GM23338 (cell line): ENCODE measurements around the gene RER1. TPM values are rescaled to one million over a fixed set of nuclear protein-coding genes. Genes with fewer than 3 reads are reported as not detected.

Source experiments
- ATAC-seq: fragments of 200-7000 bp; cut with Tn5 transposase; 3 replicates; pipeline ENCODE4 v1.9.1; 2020
- DNase-seq: peaks from one replicate; pipeline ENCODE4 v3.0.0-alpha.2; 2015; ENCODE audit warnings: low spot score
- H2AFZ ChIP-seq: fragments of 200-600 bp; sonication (generic); 2 replicates; pipeline ENCODE4 v1.8.0; 2016; ENCODE audit warnings: antibody characterized with exemption, mild to moderate bottlenecking, moderate library complexity
- H3F3A ChIP-seq: fragments of 200-600 bp; sonication (generic); replicated peaks from 2 replicates; pipeline ENCODE4 v1.8.0; 2017; ENCODE audit warnings: antibody characterized with exemption, mixed run types, low read depth
- H3K27ac ChIP-seq: fragments of 200-600 bp; sonication (generic); 2 replicates; pipeline ENCODE4 v1.6.1; 2016; ENCODE audit warnings: low read depth
- H3K27me3 ChIP-seq: fragments of 200-600 bp; sonication (generic); 2 replicates; pipeline ENCODE4 v1.8.0; 2016; ENCODE audit warnings: mild to moderate bottlenecking, mixed run types, moderate library complexity; ENCODE audit not compliant: insufficient read depth
- H3K36me3 ChIP-seq: fragments of 200-600 bp; sonication (generic); 2 replicates; pipeline ENCODE4 v1.8.0; 2016; ENCODE audit warnings: mild to moderate bottlenecking; ENCODE audit not compliant: insufficient read depth
- H3K4me1 ChIP-seq: fragments of 200-600 bp; sonication (generic); 2 replicates; pipeline ENCODE4 v1.8.0; 2016; ENCODE audit warnings: mild to moderate bottlenecking, moderate library complexity; ENCODE audit not compliant: insufficient read depth
- H3K4me2 ChIP-seq: fragments of 200-600 bp; sonication (generic); 2 replicates; pipeline ENCODE4 v1.7.1; 2017; ENCODE audit warnings: mixed run types
- H3K4me3 ChIP-seq: fragments of 200-600 bp; sonication (generic); 2 replicates; pipeline ENCODE4 v1.6.1; 2016; ENCODE audit warnings: mixed run types
- H3K79me2 ChIP-seq: fragments of 200-600 bp; sonication (generic); replicated peaks from 2 replicates; pipeline ENCODE4 v1.8.0; 2017; ENCODE audit warnings: mild to moderate bottlenecking; ENCODE audit not compliant: insufficient read depth
- H3K9me2 ChIP-seq: fragments of 200-600 bp; sonication (generic); 2 replicates; pipeline ENCODE4 v1.8.0; 2017; ENCODE audit not compliant: insufficient read depth
- H4K20me1 ChIP-seq: fragments of 200-600 bp; sonication (generic); replicated peaks from 2 replicates; pipeline ENCODE4 v1.8.0; 2017; ENCODE audit warnings: mild to moderate bottlenecking; ENCODE audit not compliant: insufficient read depth
- H3K27ac Mint-ChIP-seq: 2 replicates; pipeline ENCODE4 v1.8.0; 2020; ENCODE audit warnings: inconsistent platforms, mild to moderate bottlenecking, moderate library complexity, mixed read lengths
- H3K27me3 Mint-ChIP-seq: 3 replicates; pipeline ENCODE4 v1.8.0; 2022; ENCODE audit warnings: low read depth, mild to moderate bottlenecking, moderate library complexity, mixed read lengths, inconsistent platforms; ENCODE audit not compliant: insufficient read depth, poor library complexity
- H3K36me3 Mint-ChIP-seq: 3 replicates; pipeline ENCODE4 v1.8.0; 2021; ENCODE audit warnings: low read depth, mild to moderate bottlenecking, inconsistent platforms, moderate library complexity, mixed read lengths
- H3K4me1 Mint-ChIP-seq: 3 replicates; pipeline ENCODE4 v1.8.0; 2020; ENCODE audit warnings: mild to moderate bottlenecking, inconsistent platforms, mixed read lengths
- H3K4me3 Mint-ChIP-seq: 3 replicates; pipeline ENCODE4 v1.8.0; 2021; ENCODE audit warnings: moderate library complexity, mild to moderate bottlenecking, inconsistent platforms, mixed read lengths
- H3K9me3 Mint-ChIP-seq: 3 replicates; pipeline ENCODE4 v1.8.0; 2020; ENCODE audit warnings: moderate library complexity, mild to moderate bottlenecking, inconsistent platforms, mixed read lengths
- CREB1 ChIP-seq: fragments of 250-450 bp; sonication (Bioruptor Pico); IDR thresholded peaks from 2 replicates; pipeline ENCODE4 v1.5.0; 2020; ENCODE audit warnings: low read depth, mild to moderate bottlenecking, moderate library complexity
- CTCF ChIP-seq, 2 experiments: fragments of 200-600 bp in 1 of 2; sonication (generic) in 1 of 2; conservative IDR thresholded peaks; 2 replicates each; pipeline versions ENCODE4 v1.5.1 to v1.6.1; 2016 to 2017; ENCODE audit warnings: antibody characterized with exemption in 2 of 2, low read depth in 2 of 2, mild to moderate bottlenecking in 2 of 2, moderate library complexity in 1 of 2
- ETS1 ChIP-seq: IDR thresholded peaks from 2 replicates; pipeline ENCODE4 v1.6.1; 2016; ENCODE audit warnings: antibody characterized with exemption
- EZH2 ChIP-seq: fragments of 200-600 bp; sonication (generic); IDR thresholded peaks from one replicate; pipeline ENCODE4 v1.8.0; 2017; ENCODE audit warnings: antibody characterized with exemption, mild to moderate bottlenecking, low read depth; ENCODE audit not compliant: unreplicated experiment
- EZH2phosphoT487 ChIP-seq: fragments of 200-600 bp; sonication (generic); IDR thresholded peaks from one replicate; pipeline ENCODE4 v1.8.1; 2018; ENCODE audit warnings: antibody characterized with exemption; ENCODE audit not compliant: unreplicated experiment
- JUNB ChIP-seq: IDR thresholded peaks from one replicate; pipeline ENCODE4 v1.6.1; 2016; ENCODE audit warnings: antibody characterized with exemption; ENCODE audit not compliant: unreplicated experiment
- NANOG ChIP-seq: IDR thresholded peaks from 2 replicates; pipeline ENCODE4 v1.6.1; 2016; ENCODE audit warnings: antibody characterized with exemption, borderline replicate concordance
- POLR2AphosphoS5 ChIP-seq: IDR thresholded peaks from 2 replicates; pipeline ENCODE4 v1.6.1; 2016; ENCODE audit warnings: antibody characterized with exemption, low read depth
- STAT1 ChIP-seq: IDR thresholded peaks from one replicate; pipeline ENCODE4 v1.6.1; 2016; ENCODE audit warnings: antibody characterized with exemption; ENCODE audit not compliant: unreplicated experiment
- ZNF462 ChIP-seq: fragments of 250-450 bp; sonication (Bioruptor Pico); IDR thresholded peaks from 2 replicates; pipeline ENCODE4 v1.5.0; 2020; ENCODE audit warnings: mild to moderate bottlenecking, moderate library complexity
- polyA plus RNA-seq: library from polyadenylated mRNA; unstranded; fragments of >200 nt; fragmentation: Nextera tagmentation; extraction: Ambion mirVana; gene quantifications from 2 replicates; pipeline ENCODE4 v1.2.1, GENCODE V29; 2016
- total RNA-seq: library from RNA; depleted of rRNA; stranded (reverse); fragments of >200 nt; shearing (Covaris generic); gene quantifications from 2 replicates; pipeline ENCODE4 v1.2.3, GENCODE V29; 2014

Gene RER1
- total and polyA plus RNA-seq, 2 experiments from 2014 or later: 58.4 to 99.5 TPM

GRCh38 chr1:2435091-2435490 is 43.5 kb downstream of the RER1 start (continued):
- TF ChIP-seq ZNF462 (no peak), EZH2phosphoT487 (no peak), CREB1 (CRISPR knock-in tag) (no peak), CTCF (conservative IDR thresholded peaks at IDR 0.05; ENCODE audit: low read depth in 2 of 2) (no peak)

- Histone ChIP-seq H3K27ac (no peak overlapping the region), H3K9me2 (no peaks in the 10 kb centered on the region), H4K20me1 (no peaks in the 10 kb centered on the region), H3K79me2 (no peaks in the 10 kb centered on the region), H3K36me3 (no peaks in the 10 kb centered on the region), H3K4me2 (no peak overlapping the region), H2AFZ (no peak overlapping the region), H3K4me1 (no peaks in the 10 kb centered on the region), H3K27me3 (no peaks in the 10 kb centered on the region), H3F3A (no peaks in the 10 kb centered on the region), H3K4me3 (no peak overlapping the region)
- no peak overlapping the region for H3K4me3 Mint-ChIP-seq
- H3K4me1 Mint-ChIP-seq: no peaks in the 10 kb centered on the region
- no peaks in the 10 kb centered on the region for H3K9me3 Mint-ChIP-seq
- no peak for ATAC-seq
- no peak for DNase-seq
- H3K27me3 Mint-ChIP-seq: peaks cover 2% of the 10 kb centered on the region
- H3K36me3 Mint-ChIP-seq: no peaks in the 10 kb centered on the region
- H3K27ac Mint-ChIP-seq: no peak overlapping the region
- TF ChIP-seq ETS1 (no peak), JUNB (no peak), CTCF (conservative IDR thresholded peaks at IDR 0.05; ENCODE audit: low read depth in 2 of 2) (no peak), EZH2phosphoT487 (no peak), CREB1 (CRISPR knock-in tag) (no peak), STAT1 (no peak), EZH2 (no peak), NANOG (no peak), POLR2AphosphoS5 (no peak)
Measured at GRCh38 chr1:2435746-2436355, 44.2 kb downstream of the RER1 start.
